ENCODE data around the gene HSPA1A. TPM values are rescaled to one million over a fixed set of nuclear protein-coding genes. Genes with fewer than 3 reads are reported as not detected.
"Not testable (repeated sequence)": the region's sequence is repeated elsewhere in the genome, so short reads cannot be mapped to it uniquely, and the experiment has no call there.

The HSPA1A gene
- total and polyA plus RNA-seq, 12 donors, result 48.5 to 261 (median 183) TPM

GRCh38 chr6:31792090-31792374, 23.3 kb upstream of the HSPA1A start:
- peak overlapping the region in 1 of 5 donors; percentile 97 for H3K27ac ChIP-seq
- no peaks in the 10 kb centered on the region for H3K27me3 ChIP-seq
- no peak overlapping the region for H3K4me3 ChIP-seq
- no peak for DNase-seq
- peaks cover 0 to 23% of the 10 kb centered on the region in 2 donors for H3K36me3 ChIP-seq (replicated peaks in 1 of 2)
- peaks cover 13 to 23% of the 10 kb centered on the region in 2 donors for H3K4me1 ChIP-seq (replicated peaks in 1 of 2)
- WGBS, 4 donors, result 83 to 95% (median 83%) methylated on average over 3 of the region's 3 CpGs
- no peaks in the 10 kb centered on the region for H3K9me3 ChIP-seq (replicated peaks in 1 of 3)
- no peak for TF ChIP-seq CTCF (IDR thresholded peaks at IDR 0.05)
- no peak for TF ChIP-seq POLR2A (IDR thresholded peaks at IDR 0.05)
- intact Hi-C loops (cut with DNase I), result no loop called here

- TF ChIP-seq CTCF (IDR thresholded peaks at IDR 0.05), result peak in 1 of 6 experiments; percentile 3
- TF ChIP-seq POLR2A (IDR thresholded peaks at IDR 0.05), result peak in 1 of 2 donors; percentile 43
- Histone ChIP-seq H3K4me3 (no peak overlapping the region), H3K4me1 (replicated peaks in 1 of 2) (peaks cover 13 to 23% of the 10 kb centered on the region in 2 donors), H3K27ac (peak overlapping the region in 3 of 5 donors; percentile 66 to 97 (median 79)), H3K36me3 (replicated peaks in 1 of 2) (peaks cover 0 to 18% of the 10 kb centered on the region in 2 donors), H3K9me3 (replicated peaks in 1 of 3) (no peaks in the 10 kb centered on the region), H3K27me3 (no peaks in the 10 kb centered on the region)
- WGBS, 4 donors, result 39 to 54% (median 48%) methylated on average over 8 to 12 of the region's 12 CpGs
- intact Hi-C loops (cut with DNase I), result no loop called here
- DNase-seq, result peak in 6 of 7 donors; percentile 54 to 82 (median 65)
Measured at GRCh38 chr6:31792761-31793171, 22.6 kb upstream of the HSPA1A start.

GRCh38 chr6:31793927-31794245, 21.5 kb upstream of the HSPA1A start:
- 91 to 96% (median 93%) methylated on average over 6 of the region's 6 CpGs for WGBS, 4 donors
- H3K27ac ChIP-seq, result peak overlapping the region in 2 of 5 donors; percentile 97 to 100
- H3K9me3 ChIP-seq (replicated peaks in 1 of 3); DNase-seq; H3K4me3 ChIP-seq; intact Hi-C loops (cut with DNase I); H3K27me3 ChIP-seq: not testable (repeated sequence)
- H3K4me1 ChIP-seq (replicated peaks in 1 of 2), result peaks cover 13 to 23% of the 10 kb centered on the region in 2 donors
- peaks cover 0 to 18% of the 10 kb centered on the region in 2 donors for H3K36me3 ChIP-seq (replicated peaks in 1 of 2)

GRCh38 chr6:31794294-31794865, 21.0 kb upstream of the HSPA1A start:
- Histone ChIP-seq H3K36me3 (replicated peaks in 1 of 2) (peaks cover 0 to 18% of the 10 kb centered on the region in 2 donors), H3K27ac (peak overlapping the region; percentile 31 to 100 (median 87)), H3K4me3 (peak overlapping the region in 3 of 4 donors; percentile 89 to 92 (median 90)), H3K4me1 (replicated peaks in 1 of 2) (peaks cover 13 to 23% of the 10 kb centered on the region in 2 donors), H3K9me3 (replicated peaks in 1 of 3) (no peaks in the 10 kb centered on the region), H3K27me3 (no peaks in the 10 kb centered on the region)
- TF ChIP-seq CTCF (IDR thresholded peaks at IDR 0.05) (no peak), POLR2A (IDR thresholded peaks at IDR 0.05) (no peak)
- WGBS, 4 donors, result 24 to 39% (median 25%) methylated on average over 5 to 7 of the region's 7 CpGs
- no peak for DNase-seq
- intact Hi-C loops (cut with DNase I), result no loop called here

Data from adrenal gland (tissue), 12 donors.